T-helper 2 cell treated with Interferon-gamma antibody and Interleukin-4, amounts not matched to agents 100 ng/mL and 5 ng/mL, for 36 hours (primary cell): ENCODE results near the gene RNF44. TPM values are rescaled to one million over a fixed set of nuclear protein-coding genes. Genes with fewer than 3 reads are reported as not detected.
"Not testable (repeated sequence)": the region's sequence is repeated elsewhere in the genome, so short reads cannot be mapped to it uniquely, and the experiment has no call there.

Experiments
- intact Hi-C: fragments of 100-400 bp; cut with micrococcal nuclease; formaldehyde crosslinking; loops from one replicate; pipeline ENCODE4 v1.15.1; 2023
- total RNA-seq: library from RNA; stranded (reverse); gene quantifications from 2 replicates; pipeline ENCODE4 v1.2.3, GENCODE V29; 2022

RNF44 gene
- total RNA-seq, 1 donor from 2014 or later: 105 TPM

DNA sequence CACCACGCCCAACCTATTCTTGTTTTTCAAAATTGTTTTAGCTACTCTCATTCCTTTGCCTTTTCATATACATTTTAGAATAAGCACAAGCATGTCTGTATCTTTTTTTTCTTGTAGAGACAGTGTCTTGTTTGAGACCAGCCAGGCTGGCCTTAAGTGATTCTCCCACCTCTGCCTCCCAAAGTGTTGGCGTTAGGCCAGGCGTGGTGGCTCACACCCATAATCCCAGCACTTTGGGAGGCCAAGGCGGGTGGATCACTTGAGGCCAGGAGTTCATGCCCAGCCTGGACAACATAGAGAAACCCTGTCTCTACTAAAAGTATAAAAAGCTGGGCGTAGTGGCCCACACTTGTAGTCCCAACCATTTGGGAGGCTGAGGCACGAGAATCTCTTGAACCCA is 13.1 kb downstream of the RNF44 start:
- intact Hi-C loops: no loop called here

DNA sequence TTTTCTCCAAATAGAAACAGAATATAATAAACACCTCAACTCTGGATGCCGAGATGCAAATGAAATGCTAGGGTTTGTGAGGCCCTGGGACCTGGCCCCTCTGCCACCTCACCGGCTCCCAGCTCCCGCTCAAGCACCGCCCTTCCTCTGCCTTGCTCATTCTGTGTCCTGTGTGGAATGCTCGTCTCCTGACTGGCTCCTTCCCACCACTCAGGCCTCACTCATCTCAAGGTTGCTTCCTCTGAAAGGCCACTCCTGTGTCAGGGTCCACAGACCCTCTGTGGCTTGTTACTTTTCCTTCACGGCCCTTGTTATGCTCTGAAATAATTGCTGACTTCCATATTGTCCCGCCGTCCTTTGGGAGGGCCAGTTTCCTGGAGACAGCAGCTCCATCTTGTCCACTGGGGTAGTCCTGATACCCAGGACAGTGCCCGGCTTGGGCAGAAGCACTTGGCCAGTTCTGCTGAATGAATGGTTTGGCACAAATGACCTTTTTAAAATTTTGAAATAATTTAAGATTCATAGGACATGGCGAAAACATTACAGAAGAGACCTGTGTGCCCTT is 15.4 kb downstream of the RNF44 start:
- intact Hi-C loops: no loop called here

DNA sequence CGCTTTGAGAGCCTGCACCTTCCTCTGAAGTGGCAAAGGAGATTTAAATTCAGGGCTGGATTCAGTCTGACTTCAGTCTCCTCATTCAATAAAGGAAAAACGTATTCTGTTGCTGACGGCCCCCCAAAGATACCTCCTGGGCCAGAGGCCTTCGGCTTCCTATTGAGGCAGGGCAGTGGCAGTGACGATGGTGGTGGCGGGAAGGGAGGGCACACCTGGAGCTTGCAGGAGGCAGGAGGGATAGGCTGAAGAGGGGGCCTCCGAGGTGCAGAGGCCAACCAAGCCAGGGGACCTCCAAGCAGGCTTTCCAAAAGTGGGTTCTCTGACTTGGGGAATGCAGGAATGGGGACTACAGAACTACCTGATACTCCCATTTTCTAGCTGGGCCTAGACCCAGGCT is 15.9 kb downstream of the RNF44 start:
- intact Hi-C loops: no loop called here

DNA sequence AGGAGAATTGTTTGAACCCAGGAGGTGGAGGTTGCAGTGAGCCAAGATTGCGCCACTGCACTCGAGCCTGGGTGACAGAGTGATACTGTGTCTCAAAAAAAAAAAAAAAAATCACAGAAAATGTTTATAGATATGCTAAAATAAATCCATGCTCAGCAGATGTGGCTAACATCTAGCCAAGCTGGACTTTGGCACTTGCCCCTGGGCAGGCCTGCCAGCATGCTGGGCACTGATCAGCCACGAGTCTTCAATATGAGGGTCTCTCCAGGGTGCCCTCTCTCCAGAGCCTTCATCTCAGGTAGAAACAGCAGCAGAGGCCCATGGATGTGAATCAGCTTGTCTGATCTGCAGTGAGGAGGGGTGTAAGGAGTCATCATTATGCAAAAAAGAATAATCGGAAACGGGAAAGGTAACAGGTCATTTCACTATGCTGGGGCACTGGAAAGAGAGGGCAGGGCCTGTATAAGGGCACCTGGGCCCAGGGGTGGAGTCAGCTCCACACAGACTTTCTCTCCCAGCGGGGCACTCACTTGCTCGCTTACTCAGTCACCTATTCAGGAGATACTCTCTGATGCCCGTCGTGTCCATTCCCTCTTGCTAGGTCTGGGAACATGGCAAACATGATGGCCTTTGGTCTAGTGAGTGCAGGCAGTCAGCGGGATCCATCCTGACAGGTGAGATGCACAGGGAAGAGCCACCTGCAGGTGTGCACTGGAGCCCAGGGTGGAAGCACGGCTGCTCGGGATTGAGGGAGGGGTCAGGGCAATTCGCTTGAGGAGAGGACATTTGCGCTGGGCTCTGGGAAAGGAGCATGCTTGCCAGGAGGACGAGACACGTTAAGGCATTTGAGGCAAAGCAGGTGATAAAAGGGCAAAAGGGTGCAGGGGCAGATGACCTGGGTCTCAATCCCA is 17.1 kb downstream of the RNF44 start:
- intact Hi-C loops: no loop called here

DNA sequence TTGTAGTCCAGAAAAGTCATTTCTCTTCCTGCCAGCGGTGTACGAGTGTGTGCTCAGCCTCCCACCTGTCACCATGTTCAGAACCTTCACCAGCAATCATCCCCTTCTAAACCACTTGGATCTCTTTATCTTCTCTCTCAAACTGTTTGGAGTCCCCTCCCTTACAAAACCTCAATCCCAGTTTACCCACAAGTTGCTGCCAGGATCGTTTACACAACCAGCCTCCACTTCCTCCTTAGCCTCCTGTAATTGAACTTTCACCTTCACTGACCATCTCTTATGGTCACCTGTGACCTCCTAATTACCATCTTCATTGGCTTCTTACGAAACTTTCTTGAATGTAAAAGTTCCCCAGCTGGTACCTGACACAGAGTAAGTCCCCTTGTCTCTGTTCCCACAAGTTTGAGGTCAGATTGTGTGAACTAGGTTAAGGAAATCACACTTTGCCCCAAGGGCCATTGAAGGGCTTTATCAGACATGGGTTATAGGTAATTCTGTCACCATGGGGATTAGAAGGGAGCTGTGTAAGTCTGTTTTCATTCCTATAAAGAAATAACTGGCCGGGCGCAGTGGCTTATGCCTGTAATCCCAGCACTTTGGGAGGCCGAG is 20.0 kb downstream of the RNF44 start:
- intact Hi-C loops: no loop called here

DNA sequence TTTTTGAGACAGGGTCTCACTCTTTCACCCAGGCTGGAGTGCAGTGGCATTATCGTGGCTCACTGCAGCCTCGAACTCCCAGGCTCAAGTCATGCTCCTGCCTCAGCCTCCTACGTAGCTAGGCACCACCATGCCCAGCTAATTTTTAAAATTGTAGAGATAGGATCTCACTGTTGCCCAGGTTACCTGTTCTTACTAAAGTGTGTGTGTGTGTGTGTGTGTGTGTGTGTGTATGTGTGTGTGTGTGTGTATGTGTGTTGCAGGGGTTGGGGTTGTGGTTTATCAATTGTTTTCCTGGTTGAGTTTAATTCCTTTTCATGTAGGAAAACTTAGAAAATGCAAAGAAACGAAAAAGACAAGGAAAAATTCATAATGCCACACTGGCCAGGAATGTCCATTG is 21.8 kb downstream of the RNF44 start:
- intact Hi-C loops: no loop called here

DNA sequence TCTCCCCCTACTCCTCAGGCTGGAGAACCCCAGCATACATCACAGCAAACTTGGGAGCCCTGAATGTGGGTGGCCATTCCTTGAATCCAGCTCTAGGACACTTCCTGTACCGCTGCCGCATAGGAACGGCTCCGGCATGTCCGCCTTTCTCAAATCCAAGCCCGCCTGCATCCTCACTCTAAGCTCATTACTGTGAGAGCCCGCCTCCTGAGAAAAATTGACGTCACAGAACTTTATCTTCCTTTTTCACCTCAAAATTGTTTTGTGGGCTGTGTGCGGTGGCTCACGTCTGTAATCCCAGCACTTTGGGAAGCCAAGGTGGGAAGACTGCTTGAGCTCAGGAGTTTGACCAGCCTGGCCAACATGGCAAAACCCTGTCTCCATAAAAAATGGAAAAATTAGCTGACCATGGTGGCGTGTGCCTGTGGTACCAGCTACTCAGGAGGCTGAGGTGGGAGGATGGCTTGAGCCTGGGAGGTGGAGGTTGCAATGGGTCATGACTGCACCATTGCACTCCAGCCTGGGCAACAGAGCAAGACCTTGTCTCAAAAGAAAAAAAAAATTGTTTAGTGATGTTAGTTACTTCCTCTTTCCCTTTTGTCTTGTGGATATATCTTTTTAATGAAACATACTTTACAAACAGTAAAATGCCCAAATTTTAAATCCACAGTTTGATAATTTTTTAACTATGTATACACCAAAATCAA is 22.8 kb downstream of the RNF44 start:
- intact Hi-C loops: no loop called here

DNA sequence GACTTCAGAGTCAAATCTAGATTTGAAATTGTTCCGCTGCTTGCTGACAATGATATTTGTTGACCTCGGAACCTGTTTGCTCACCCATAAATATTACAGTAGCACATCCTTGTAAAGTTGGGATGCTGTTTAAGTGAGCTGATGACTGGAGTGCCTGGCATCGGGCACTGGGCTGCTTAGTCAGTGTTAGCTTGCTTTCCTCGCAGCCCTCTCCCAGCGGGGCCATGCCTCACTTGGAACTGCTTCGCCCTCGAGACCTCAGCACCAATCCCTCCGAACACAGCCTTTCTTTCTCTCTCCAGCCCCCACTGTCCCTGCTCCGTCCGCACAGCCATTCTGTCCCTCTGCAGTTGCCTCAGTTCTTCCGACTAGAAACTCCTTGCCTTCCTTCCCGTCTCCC is 23.4 kb downstream of the RNF44 start:
- intact Hi-C loops: no loop called here

DNA sequence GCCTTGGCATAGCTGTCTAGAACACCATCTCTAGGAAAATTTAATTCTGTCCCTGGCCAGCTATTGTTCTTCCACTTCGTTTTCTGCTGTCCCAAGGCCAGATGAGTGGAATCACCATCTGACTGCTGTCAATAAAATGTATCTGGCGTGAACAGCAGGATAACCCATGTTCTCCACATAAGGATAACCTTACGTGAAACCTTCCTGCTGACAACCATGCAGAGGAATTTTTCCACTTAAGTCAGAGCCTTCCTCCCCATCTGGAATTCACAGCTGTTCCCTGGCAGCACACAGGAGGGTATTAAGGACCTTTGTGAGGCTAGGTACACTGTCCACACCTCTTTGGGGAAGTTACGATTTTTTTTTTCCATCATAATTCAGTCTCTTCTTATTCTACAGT is 28.6 kb downstream of the RNF44 start:
- intact Hi-C loops: no loop called here

DNA sequence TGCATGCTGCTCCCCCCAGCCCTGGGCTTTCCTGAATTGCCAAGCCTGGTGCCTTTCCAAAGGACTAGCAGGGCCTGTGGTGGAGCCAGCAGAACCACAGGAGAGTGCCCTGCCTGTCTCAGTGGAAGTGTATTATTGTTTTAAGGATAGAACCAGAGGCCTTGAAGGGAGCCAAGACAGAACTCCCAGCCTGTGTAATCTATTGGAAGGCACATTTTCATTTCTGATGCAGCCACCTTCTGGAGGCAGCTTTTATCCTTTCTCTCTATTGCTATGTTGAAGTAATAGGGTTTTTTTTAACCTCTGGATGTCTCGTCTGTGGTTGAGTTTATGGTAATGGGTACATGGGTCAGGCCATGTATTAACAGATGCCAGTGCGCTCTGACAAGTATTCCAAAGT is 29.3 kb downstream of the RNF44 start:
- intact Hi-C loops: no loop called here

DNA sequence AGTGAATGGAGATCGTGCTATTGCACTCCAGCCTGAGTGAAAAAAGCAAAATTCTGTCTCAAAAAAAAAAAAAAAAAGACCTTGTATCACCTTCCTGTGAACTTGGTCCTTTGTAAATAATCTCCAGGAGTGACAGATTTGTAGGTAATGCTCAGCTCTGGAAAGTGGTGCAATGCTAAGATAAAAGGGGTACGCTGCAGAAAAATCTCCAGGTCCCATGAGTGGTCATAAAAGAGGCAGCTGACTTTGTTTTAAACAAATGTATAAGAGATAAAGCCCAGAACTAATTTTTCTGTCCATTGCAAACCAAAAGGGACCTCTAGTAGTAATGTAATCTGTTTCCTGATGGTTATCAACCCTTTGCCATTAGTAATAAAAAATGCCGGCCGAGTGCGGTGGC is 33.7 kb downstream of the RNF44 start:
- intact Hi-C loops: no loop called here

DNA sequence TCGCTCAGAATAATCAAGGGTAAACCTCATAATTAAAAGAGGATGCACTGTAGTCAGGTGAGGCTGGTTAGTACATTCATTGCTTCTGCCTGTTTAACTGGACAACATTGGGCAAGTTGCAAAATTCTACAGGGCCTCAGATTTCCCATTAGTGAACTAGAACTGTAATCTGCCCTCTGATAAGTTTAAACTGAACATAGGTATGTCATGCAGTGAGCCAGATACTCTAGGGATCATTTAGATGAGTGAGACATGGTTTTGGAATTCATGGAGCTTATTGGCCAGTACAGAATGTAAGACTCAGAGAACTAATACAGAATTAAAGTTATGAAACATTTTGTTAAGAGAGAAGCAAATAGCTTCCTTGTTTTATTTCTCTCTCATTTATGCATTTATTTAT is 35.9 kb downstream of the RNF44 start:
- intact Hi-C loops: no loop called here

DNA sequence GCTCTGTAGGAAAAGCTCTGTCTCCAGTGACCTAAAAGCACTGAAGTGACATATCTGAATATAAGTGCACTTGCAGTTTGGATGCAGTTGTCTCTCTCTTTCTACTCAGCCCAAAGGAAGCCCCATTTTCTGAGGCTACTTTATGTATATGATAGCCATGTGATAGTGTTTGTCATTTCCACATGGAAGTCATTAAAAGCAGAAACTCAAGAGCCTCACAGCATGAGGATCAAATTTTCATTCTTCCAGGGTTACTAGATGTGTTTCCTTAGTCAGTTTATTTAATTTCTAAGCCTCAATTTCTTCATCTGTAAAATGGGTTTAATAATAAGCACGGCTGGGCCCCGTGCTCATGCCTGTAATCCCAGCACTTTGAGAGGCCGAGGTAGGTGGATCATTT is 36.7 kb downstream of the RNF44 start:
- intact Hi-C loops: no loop called here

DNA sequence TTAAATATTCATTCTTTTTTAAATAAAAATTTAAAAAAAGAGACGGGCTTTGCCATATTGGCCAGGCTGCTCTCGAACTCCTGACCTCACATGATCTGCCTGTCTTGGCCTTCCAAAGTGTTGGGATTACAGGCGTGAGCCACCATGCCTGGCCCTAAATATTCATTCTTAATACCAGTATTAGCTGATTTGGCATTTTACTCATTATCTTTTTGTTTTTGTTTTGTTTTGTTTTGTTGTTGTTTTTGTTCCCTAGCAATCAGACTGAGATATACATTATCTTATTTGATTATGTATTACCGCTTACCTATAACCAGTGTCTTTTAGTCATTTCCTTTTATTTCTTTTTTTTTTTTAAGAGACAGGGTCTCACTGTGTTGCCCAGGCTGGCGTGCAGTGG is 37.9 kb downstream of the RNF44 start:
- intact Hi-C loops: no loop called here

DNA sequence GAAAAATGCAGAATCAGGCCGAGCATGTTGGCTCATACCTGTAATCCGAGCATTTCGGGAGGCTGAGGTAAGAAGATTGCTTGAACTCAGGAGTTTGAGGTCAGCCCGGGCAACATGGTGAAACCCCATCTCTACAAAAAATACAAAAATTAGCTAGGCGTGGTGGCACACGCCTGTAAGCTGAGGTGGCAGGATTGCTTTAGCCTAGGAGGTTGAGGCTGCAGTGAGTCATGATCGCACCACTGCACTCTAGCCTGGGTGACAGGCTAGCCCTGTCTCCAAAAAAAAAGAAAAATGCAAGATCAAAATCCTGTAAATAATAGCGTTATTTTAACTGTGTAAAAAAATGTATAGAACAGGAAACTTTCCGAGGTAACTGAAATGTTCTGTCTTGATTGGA is 39.4 kb downstream of the RNF44 start:
- intact Hi-C loops: no loop called here

DNA sequence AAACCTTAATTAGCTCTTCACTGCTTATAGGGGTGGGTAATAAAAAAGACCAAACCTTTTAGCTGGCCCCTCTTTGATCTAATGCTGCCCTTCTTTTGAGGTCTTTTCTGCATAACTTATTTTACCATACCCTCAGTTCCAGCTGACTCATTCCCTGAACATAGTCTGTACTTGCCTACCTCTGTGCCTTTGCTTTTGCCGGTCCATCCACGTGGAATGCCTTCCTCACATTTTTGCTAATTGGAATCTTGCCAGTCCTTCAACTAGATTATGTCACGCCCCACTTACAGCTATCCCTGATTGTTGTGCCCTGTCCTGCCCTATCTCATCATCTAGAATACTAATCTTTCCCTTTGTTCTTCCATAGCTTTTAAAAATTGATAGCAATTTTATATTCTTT is 44.8 kb downstream of the RNF44 start:
- intact Hi-C loops: no loop called here

DNA sequence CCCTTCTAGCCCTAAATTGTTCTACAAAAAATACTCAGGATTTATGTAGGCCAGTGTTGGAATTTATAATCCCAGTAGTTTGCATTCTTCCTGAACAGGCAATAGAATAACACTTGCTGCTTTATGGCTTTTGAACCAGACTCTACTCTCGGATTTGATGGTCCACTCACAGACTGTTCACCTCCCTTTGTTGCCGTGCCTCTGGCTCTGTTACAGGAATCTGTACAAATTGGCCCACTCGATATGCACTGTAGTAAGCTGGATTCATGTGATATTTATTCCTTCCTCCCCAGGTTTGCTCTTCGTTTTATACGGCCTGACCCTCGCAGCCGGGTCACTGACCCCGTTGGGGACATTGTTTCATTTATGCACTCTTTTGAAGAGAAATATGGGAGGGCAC is 45.3 kb downstream of the RNF44 start:
- intact Hi-C loops: no loop called here

DNA sequence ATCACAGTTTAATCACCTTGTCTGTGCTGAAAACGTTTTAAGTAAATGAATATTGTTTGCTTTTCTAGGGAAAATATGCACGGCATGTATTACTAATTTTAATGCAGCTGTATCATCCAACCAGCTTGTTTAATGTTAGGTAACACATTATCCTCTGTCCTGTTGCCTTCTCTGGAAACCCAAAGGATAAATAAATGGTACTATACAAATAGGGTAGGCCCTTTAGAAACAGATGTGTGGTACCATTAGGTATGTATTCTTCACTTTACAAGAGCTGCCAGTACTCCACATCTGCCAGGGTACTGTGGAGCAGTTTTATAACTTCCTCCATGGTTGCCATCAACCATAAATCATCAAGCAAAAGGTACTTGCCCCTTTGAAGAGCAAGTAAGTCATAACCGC is 46.1 kb downstream of the RNF44 start:
- intact Hi-C loops: no loop called here

DNA sequence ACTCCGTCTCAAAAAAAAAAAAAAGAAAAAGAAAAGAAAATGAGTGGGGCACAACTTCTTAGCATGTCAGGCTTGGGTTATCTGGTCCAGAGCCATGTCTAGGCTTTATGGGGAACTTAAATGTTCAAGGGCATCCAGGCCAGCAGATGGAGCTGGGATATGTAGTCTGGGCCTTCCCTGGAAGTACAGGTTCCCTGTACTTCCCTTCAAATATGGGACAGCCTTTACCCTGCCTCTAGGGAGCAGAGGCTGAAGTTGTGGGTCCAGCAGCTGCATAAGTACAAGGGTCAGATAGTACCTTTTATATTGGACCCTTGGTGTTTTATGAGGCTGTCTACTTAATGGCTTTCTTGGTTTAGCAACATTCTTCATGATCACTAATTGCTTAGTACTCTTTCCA is 46.9 kb downstream of the RNF44 start:
- intact Hi-C loops: no loop called here

DNA sequence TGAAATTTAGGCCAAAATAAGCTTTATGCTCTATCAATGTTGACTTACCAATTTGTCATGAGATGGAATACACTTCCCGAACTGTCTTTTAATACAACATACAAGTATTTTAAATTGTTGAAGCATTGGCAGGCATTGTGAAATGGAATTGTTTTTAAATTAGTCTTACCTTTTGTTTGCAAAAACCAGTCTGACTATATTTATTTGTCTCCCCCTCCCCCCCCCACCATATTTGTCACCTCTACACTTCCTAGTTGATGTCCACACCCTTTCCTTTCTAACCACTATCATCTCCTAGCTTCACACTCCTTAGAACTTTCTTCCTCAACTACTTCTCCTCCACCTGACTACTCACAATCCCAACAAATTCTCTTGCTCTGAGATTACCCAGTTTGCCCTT is 48.1 kb downstream of the RNF44 start:
- intact Hi-C loops: no loop called here

DNA sequence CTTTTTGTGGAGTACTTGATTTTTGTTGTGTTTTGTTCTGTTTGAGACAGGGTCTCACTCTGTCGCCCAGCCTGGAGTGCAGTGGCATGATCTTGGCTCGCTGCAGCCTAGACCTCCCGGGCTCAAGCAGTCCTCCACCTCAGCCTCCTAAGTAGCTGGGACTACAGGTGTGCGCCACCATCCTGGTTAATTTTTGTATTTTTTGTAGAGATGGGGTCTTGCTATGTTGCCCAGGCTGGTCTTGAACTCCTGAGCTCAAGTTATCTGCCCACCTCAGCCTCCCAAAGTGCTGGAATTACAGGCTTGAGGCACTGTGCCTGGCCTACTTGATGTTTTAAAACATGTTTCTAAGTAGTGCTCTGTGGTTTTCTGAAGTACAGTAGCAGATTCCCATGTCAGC is 50.0 kb downstream of the RNF44 start:
- intact Hi-C loops: not testable (repeated sequence)

DNA sequence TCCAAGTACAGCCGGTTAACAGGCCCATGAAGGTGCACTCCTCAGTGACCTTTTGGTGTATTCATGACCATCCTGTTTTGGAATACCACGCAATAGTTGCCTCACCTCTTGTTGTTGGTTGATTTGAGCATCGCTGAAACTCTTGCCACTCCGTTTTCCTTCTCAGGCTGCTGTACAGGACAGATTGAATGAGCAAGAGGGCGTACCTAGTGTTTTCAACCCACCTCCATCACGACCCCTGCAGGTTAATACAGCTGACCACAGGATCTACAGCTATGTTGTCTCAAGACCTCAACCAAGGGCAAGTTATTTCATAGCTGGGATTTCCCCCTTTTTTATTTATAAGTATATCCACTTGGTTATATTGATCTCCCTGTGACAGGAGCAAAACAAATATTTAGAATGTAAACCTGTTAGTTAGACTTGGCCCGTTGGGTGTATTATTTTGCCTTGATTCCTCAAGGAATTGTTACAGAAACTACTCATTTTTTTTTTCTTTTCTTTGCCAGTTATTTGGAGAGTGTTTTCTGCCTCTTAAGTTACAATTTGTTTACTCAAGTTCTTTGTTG is 50.9 kb downstream of the RNF44 start:
- intact Hi-C loops: no loop called here
